HG03097 (cell line): Measurements from ENCODE around the gene ZNF207.
"Not testable (repeated sequence)": the region's sequence is repeated elsewhere in the genome, so short reads cannot be mapped to it uniquely, and the experiment has no call there.

Source experiments
- ATAC-seq: cut with Tn5 transposase; IDR thresholded peaks from one replicate; pipeline ENCODE4 v1.9.1; 2021; ENCODE audit not compliant: unreplicated experiment, low FRiP score

ZNF207 gene

GRCh38 chr17:32349854-32350665 is at the start of gene ZNF207:
ZNF207 (plus strand) TSS chr17:32350157; CDS start chr17:32350286, 129 bp downstream.
- peak; percentile 89 for ATAC-seq

GRCh38 chr17:32302037-32302436 is 47.9 kb upstream of the ZNF207 start:
- ATAC-seq = no peak

- no peak for ATAC-seq
These were observed 46.9 kb upstream of the ZNF207 start for GRCh38 chr17:32302860-32303649.

- no peak for ATAC-seq
These were observed 46.1 kb upstream of the ZNF207 start for GRCh38 chr17:32303781-32304288.

- ATAC-seq = no peak
These were observed 44.9 kb upstream of the ZNF207 start for GRCh38 chr17:32305049-32305448.

GRCh38 chr17:32307658-32308057 is 42.3 kb upstream of the ZNF207 start:
- no peak for ATAC-seq

GRCh38 chr17:32311028-32311536 is 38.9 kb upstream of the ZNF207 start:
- no peak for ATAC-seq

- no peak for ATAC-seq
These were observed 35.3 kb upstream of the ZNF207 start for GRCh38 chr17:32314636-32315035.

- no peak for ATAC-seq
These were observed 34.8 kb upstream of the ZNF207 start for GRCh38 chr17:32315171-32315570.

GRCh38 chr17:32316653-32317052 is 33.3 kb upstream of the ZNF207 start:
- ATAC-seq = not testable (repeated sequence)

GRCh38 chr17:32317353-32317752 is 32.6 kb upstream of the ZNF207 start:
- ATAC-seq = no peak

GRCh38 chr17:32318071-32318470 is 31.9 kb upstream of the ZNF207 start:
- no peak for ATAC-seq

- peak; percentile 75 for ATAC-seq
These were observed 30.4 kb upstream of the ZNF207 start for GRCh38 chr17:32319548-32319905.

- ATAC-seq = not testable (repeated sequence)
These were observed 29.9 kb upstream of the ZNF207 start for GRCh38 chr17:32320080-32320479.

- no peak for ATAC-seq
These were observed 29.1 kb upstream of the ZNF207 start for GRCh38 chr17:32320847-32321246.

GRCh38 chr17:32323046-32323445 is 26.9 kb upstream of the ZNF207 start:
- ATAC-seq = no peak

GRCh38 chr17:32323811-32324491 is 26.0 kb upstream of the ZNF207 start:
- no peak for ATAC-seq

- no peak for ATAC-seq
These were observed 22.0 kb upstream of the ZNF207 start for GRCh38 chr17:32327911-32328310.

- ATAC-seq = no peak
These were observed 19.8 kb upstream of the ZNF207 start for GRCh38 chr17:32330147-32330546.

GRCh38 chr17:32331243-32332040 is 18.5 kb upstream of the ZNF207 start:
- ATAC-seq = no peak
